Coronary artery (tissue), 2 donors: ENCODE results near the gene CELF2.
"Not testable (repeated sequence)": the region's sequence is repeated elsewhere in the genome, so short reads cannot be mapped to it uniquely, and the experiment has no call there.

Experiments used
- DNase-seq: peaks from one replicate; pipeline ENCODE4 v3.0.0-alpha.2; 2017; ENCODE audit warnings: low spot score
- H3K27ac ChIP-seq, 2 donors: fragments of 200-600 bp; sonication (generic); one replicate each; pipeline ENCODE4 v1.5.1; 2016 to 2019
- H3K4me3 ChIP-seq: fragments of 200-600 bp; sonication (generic); 2 replicates; pipeline ENCODE4 v1.5.1; 2016; ENCODE audit warnings: mild to moderate bottlenecking, moderate library complexity
- CTCF ChIP-seq: fragments of 200-600 bp; sonication (generic); IDR thresholded peaks from one replicate; pipeline ENCODE4 v1.5.1; 2019; ENCODE audit warnings: antibody characterized with exemption

Gene CELF2

DNA sequence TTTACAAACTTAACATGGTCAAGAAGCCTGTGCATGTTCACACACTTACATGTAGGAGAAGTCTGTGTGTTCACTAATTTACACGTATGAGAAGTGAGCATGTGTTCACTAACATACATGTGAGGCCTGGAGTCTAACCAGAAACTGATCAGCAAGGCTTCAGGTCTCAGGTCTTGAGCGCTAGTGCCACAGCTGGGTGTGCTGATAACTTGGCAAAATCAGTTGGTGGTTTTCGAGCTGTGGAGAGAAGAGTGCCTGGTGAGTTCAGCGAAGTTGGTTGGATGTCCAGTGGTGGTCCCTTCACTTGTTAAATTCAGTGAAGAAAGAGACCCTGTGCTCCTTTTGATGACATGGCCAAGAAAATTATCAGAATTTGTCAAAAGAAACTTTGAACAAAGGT is 98.7 kb downstream of the CELF2 start:
- no peak overlapping the region for H3K4me3 ChIP-seq
- no peak for DNase-seq
- no peak for TF ChIP-seq CTCF
- H3K27ac ChIP-seq: no peak overlapping the region

DNA sequence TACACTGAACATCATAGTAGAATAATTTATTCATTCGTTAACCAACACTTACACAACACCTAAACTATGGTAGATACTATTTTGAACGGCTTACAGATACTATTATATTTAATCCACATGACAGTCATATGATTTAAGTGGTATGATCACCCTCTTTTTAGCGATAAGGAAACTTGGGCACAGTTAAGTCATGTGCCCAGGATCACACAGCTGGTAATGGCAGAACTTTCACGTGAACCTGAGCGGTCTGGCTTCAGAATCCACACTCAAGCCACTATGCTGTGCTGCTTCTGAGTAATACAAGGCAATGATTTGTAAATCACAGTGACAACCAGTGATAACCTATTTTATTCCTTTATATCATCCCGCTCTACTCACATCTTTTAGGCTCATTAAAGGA is 99.1 kb downstream of the CELF2 start:
- Histone ChIP-seq H3K27ac (no peak overlapping the region), H3K4me3 (no peak overlapping the region)
- no peak for TF ChIP-seq CTCF

DNA sequence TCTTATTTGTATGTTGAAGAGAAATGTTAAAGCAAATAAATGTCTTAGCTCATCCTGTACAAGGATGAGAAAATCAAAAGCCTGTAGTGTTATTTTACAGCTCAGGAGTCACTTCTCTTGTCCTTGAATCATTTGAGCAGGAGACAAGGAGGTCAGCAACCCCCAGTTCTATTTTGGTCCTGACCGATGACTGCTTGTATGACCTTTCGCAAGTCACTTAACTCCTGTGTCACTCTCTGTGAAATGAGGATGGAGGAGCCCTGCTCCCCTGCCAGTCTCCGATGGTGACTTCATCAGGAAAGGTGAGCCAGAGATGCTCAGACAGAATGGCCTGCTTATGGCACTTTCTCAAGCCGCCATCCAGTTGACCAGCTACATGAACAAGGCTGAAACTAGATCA is 101.0 kb downstream of the CELF2 start:
- H3K27ac ChIP-seq: no peak overlapping the region
- DNase-seq: no peak
- no peak for TF ChIP-seq CTCF
- H3K4me3 ChIP-seq: no peak overlapping the region

More for the DNA sequence above, 99.1 kb downstream of the CELF2 start:
- DNase-seq: no peak

GRCh38 chr10:11119843-11120242 is 102.2 kb downstream of the CELF2 start:
- no peak for DNase-seq
- no peak overlapping the region for H3K4me3 ChIP-seq
- no peak for TF ChIP-seq CTCF
- no peak overlapping the region for H3K27ac ChIP-seq

- no peak overlapping the region for H3K4me3 ChIP-seq
- no peak for TF ChIP-seq CTCF
- no peak for DNase-seq
- no peak overlapping the region for H3K27ac ChIP-seq
These were observed 103.0 kb downstream of the CELF2 start for GRCh38 chr10:11120711-11121110.

GRCh38 chr10:11123892-11124291 is 106.2 kb downstream of the CELF2 start:
- H3K4me3 ChIP-seq, DNase-seq, H3K27ac ChIP-seq: not testable (repeated sequence)

- Histone ChIP-seq H3K27ac (no peak overlapping the region), H3K4me3 (no peak overlapping the region)
- no peak for TF ChIP-seq CTCF
- no peak for DNase-seq
These were observed 107.3 kb downstream of the CELF2 start for GRCh38 chr10:11125004-11125403.

GRCh38 chr10:11127017-11127416 is 109.3 kb downstream of the CELF2 start:
- DNase-seq, H3K4me3 ChIP-seq, H3K27ac ChIP-seq: not testable (repeated sequence)
